GM13976 (cell line): Measurements from ENCODE around the gene LMO2.

Experiments used
- DNase-seq: peaks from one replicate; pipeline ENCODE4 v3.0.0; 2012; ENCODE audit warnings: low spot score
- CTCF ChIP-seq: IDR thresholded peaks from 2 replicates; pipeline ENCODE4 v1.5.1; 2012; ENCODE audit warnings: borderline replicate concordance, mild to moderate bottlenecking; ENCODE audit not compliant: insufficient read depth; ENCODE audit errors: extremely low read depth, missing control alignments, control extremely low read depth
- in situ Hi-C: fragments of 300-500 bp; cut with MboI; formaldehyde crosslinking; loops from one replicate; pipeline ENCODE4 v1.12.0; 2022; ENCODE audit warnings: low sequenced_read_pairs, mixed read lengths, inconsistent platforms; ENCODE audit not compliant: unreplicated experiment

Gene LMO2

GRCh38 chr11:33915526-33915925, 23.6 kb upstream of the LMO2 start:
- TF ChIP-seq CTCF, result no peak
- DNase-seq, result no peak
- in situ Hi-C loops, result no loop called here

- TF ChIP-seq CTCF, result no peak
- DNase-seq, result no peak
- in situ Hi-C loops, result no loop called here
Measured at GRCh38 chr11:33913991-33914390, 22.1 kb upstream of the LMO2 start.

GRCh38 chr11:33912405-33913361, 20.8 kb upstream of the LMO2 start:
- DNase-seq, result peak; percentile 66
- in situ Hi-C loops, result no loop called here
- TF ChIP-seq CTCF, result no peak

- in situ Hi-C loops, result no loop called here
- no peak for TF ChIP-seq CTCF
- DNase-seq, result no peak
Measured at GRCh38 chr11:33910958-33911339, 19.1 kb upstream of the LMO2 start.

- in situ Hi-C loops, result no loop called here
- DNase-seq, result no peak
- no peak for TF ChIP-seq CTCF
Measured at GRCh38 chr11:33910296-33910957, 18.6 kb upstream of the LMO2 start.

GRCh38 chr11:33909552-33909951, 17.7 kb upstream of the LMO2 start:
- in situ Hi-C loops, result no loop called here
- TF ChIP-seq CTCF, result no peak
- no peak for DNase-seq
